Measurements from ENCODE around the gene EXOC2.

The EXOC2 gene

GRCh38 chr6:723540-723939 lies 30.6 kb upstream of the EXOC2 start:
- no peaks in the 10 kb centered on the region for H3K9me3 ChIP-seq (ENCODE audit: insufficient read depth, low read length)
- no peak for TF ChIP-seq EZH2phosphoT487 (IDR thresholded peaks at IDR 0.05; ENCODE audit: low read depth)
- TF ChIP-seq CTCF (IDR thresholded peaks at IDR 0.05; ENCODE audit: low read depth, low read length), result no peak
- peaks cover 8% of the 10 kb centered on the region for H3K4me1 ChIP-seq (ENCODE audit: low read length)
- no peaks in the 10 kb centered on the region for H3K79me2 ChIP-seq (ENCODE audit: low read length)
- peaks cover 33% of the 10 kb centered on the region for H3K27me3 ChIP-seq (ENCODE audit: low read depth, low read length)
- H3K4me2 ChIP-seq (ENCODE audit: low read length), result no peak overlapping the region
- no peak overlapping the region for H3K4me3 ChIP-seq (ENCODE audit: low read length)
- no peak overlapping the region for H2AFZ ChIP-seq (ENCODE audit: low read depth, low read length)
- H4K20me1 ChIP-seq (ENCODE audit: insufficient read depth, low read length), result no peaks in the 10 kb centered on the region
- no peak overlapping the region for H3K27ac ChIP-seq (ENCODE audit: low read length)
- H3K36me3 ChIP-seq (replicated peaks; ENCODE audit: low read depth, low read length), result no peaks in the 10 kb centered on the region
- H3K9ac ChIP-seq (ENCODE audit: low read length), result no peak overlapping the region

GRCh38 chr6:722608-723007 lies 29.7 kb upstream of the EXOC2 start:
- Histone ChIP-seq H3K4me3 (ENCODE audit: low read length) (no peak overlapping the region), H3K36me3 (replicated peaks; ENCODE audit: low read depth, low read length) (no peaks in the 10 kb centered on the region), H4K20me1 (ENCODE audit: insufficient read depth, low read length) (no peaks in the 10 kb centered on the region), H3K79me2 (ENCODE audit: low read length) (no peaks in the 10 kb centered on the region), H3K4me1 (ENCODE audit: low read length) (peaks cover 8% of the 10 kb centered on the region), H3K4me2 (ENCODE audit: low read length) (peak overlapping the region; percentile 68), H3K9ac (ENCODE audit: low read length) (no peak overlapping the region), H3K9me3 (ENCODE audit: insufficient read depth, low read length) (no peaks in the 10 kb centered on the region), H3K27me3 (ENCODE audit: low read depth, low read length) (peaks cover 25% of the 10 kb centered on the region), H3K27ac (ENCODE audit: low read length) (no peak overlapping the region), H2AFZ (ENCODE audit: low read depth, low read length) (peak overlapping the region; percentile 35; the same call in 1 of the 2 replicates)
- TF ChIP-seq EZH2phosphoT487 (IDR thresholded peaks at IDR 0.05; ENCODE audit: low read depth) (no peak), CTCF (IDR thresholded peaks at IDR 0.05; ENCODE audit: low read depth, low read length) (no peak)

- no peaks in the 10 kb centered on the region for H3K79me2 ChIP-seq (ENCODE audit: low read length)
- TF ChIP-seq EZH2phosphoT487 (IDR thresholded peaks at IDR 0.05; ENCODE audit: low read depth) (no peak), CTCF (IDR thresholded peaks at IDR 0.05; ENCODE audit: low read depth, low read length) (peak; percentile 75)
- H4K20me1 ChIP-seq (ENCODE audit: insufficient read depth, low read length), result no peaks in the 10 kb centered on the region
- H3K36me3 ChIP-seq (replicated peaks; ENCODE audit: low read depth, low read length), result no peaks in the 10 kb centered on the region
- peak overlapping the region; percentile 35; the same call in 1 of the 2 replicates for H2AFZ ChIP-seq (ENCODE audit: low read depth, low read length)
- H3K4me2 ChIP-seq (ENCODE audit: low read length), result peak overlapping the region; percentile 68
- H3K4me1 ChIP-seq (ENCODE audit: low read length), result peaks cover 8% of the 10 kb centered on the region
- H3K9me3 ChIP-seq (ENCODE audit: insufficient read depth, low read length), result no peaks in the 10 kb centered on the region
- peaks cover 21% of the 10 kb centered on the region for H3K27me3 ChIP-seq (ENCODE audit: low read depth, low read length)
- no peak overlapping the region for H3K9ac ChIP-seq (ENCODE audit: low read length)
- H3K27ac ChIP-seq (ENCODE audit: low read length), result no peak overlapping the region
- peak overlapping the region; percentile 42 for H3K4me3 ChIP-seq (ENCODE audit: low read length)
These were observed 29.2 kb upstream of the EXOC2 start for GRCh38 chr6:722077-722524.

- Histone ChIP-seq H3K36me3 (replicated peaks; ENCODE audit: low read depth, low read length) (no peaks in the 10 kb centered on the region), H3K79me2 (ENCODE audit: low read length) (no peaks in the 10 kb centered on the region), H3K9ac (ENCODE audit: low read length) (no peak overlapping the region), H3K4me1 (ENCODE audit: low read length) (peaks cover 8% of the 10 kb centered on the region), H4K20me1 (ENCODE audit: insufficient read depth, low read length) (no peaks in the 10 kb centered on the region), H2AFZ (ENCODE audit: low read depth, low read length) (no peak overlapping the region), H3K27ac (ENCODE audit: low read length) (no peak overlapping the region), H3K4me2 (ENCODE audit: low read length) (no peak overlapping the region), H3K4me3 (ENCODE audit: low read length) (no peak overlapping the region), H3K27me3 (ENCODE audit: low read depth, low read length) (peaks cover 8% of the 10 kb centered on the region; the same call in 1 of the 2 replicates), H3K9me3 (ENCODE audit: insufficient read depth, low read length) (no peaks in the 10 kb centered on the region)
- TF ChIP-seq EZH2phosphoT487 (IDR thresholded peaks at IDR 0.05; ENCODE audit: low read depth) (no peak), CTCF (IDR thresholded peaks at IDR 0.05; ENCODE audit: low read depth, low read length) (no peak)
These were observed 25.4 kb upstream of the EXOC2 start for GRCh38 chr6:718345-718744.
